Neuronal stem cell (in vitro differentiated cells): ENCODE data around the gene PRKAB2.
"Not testable (repeated sequence)": the region's sequence is repeated elsewhere in the genome, so short reads cannot be mapped to it uniquely, and the experiment has no call there.

Source experiments
- DNase-seq: peaks from one replicate; pipeline ENCODE4 v3.0.0-alpha.2; 2013; ENCODE audit warnings: low spot score
- H2AFZ ChIP-seq: one replicate; pipeline ENCODE4 v1.6.1; 2013; ENCODE audit warnings: mild to moderate bottlenecking, low read length, inconsistent platforms
- H2AK5ac ChIP-seq: 2 replicates; pipeline ENCODE4 v1.6.1; 2013; ENCODE audit warnings: low read depth, mild to moderate bottlenecking, inconsistent platforms, low read length, moderate library complexity, mixed read lengths
- H2BK120ac ChIP-seq: 2 replicates; pipeline ENCODE4 v1.6.1; 2013; ENCODE audit warnings: low read depth, mild to moderate bottlenecking, inconsistent platforms, low read length, moderate library complexity, mixed read lengths
- H2BK12ac ChIP-seq: one replicate; pipeline ENCODE4 v1.6.1; 2013; ENCODE audit warnings: low read length, inconsistent platforms
- H2BK15ac ChIP-seq: 2 replicates; pipeline ENCODE4 v1.6.1; 2013; ENCODE audit warnings: mild to moderate bottlenecking, low read length, inconsistent platforms, mixed read lengths
- H2BK5ac ChIP-seq: one replicate; pipeline ENCODE4 v1.6.1; 2013; ENCODE audit warnings: inconsistent platforms, mild to moderate bottlenecking, low read length, moderate library complexity
- H3K14ac ChIP-seq: one replicate; pipeline ENCODE4 v1.6.1; 2013; ENCODE audit warnings: low read length, inconsistent platforms
- H3K18ac ChIP-seq: 2 replicates; pipeline ENCODE4 v1.6.1; 2013; ENCODE audit warnings: low read length, inconsistent platforms
- H3K23ac ChIP-seq: 2 replicates; pipeline ENCODE4 v1.6.1; 2013; ENCODE audit warnings: low read depth, mild to moderate bottlenecking, mixed read lengths, low read length, inconsistent platforms; ENCODE audit not compliant: poor library complexity
- H3K27ac ChIP-seq: replicated peaks from 3 replicates; pipeline ENCODE4 v1.5.1; 2013; ENCODE audit warnings: low read length, inconsistent platforms
- H3K27me3 ChIP-seq, 3 experiments: 2 replicates each; pipeline ENCODE4 v1.6.1; 2013; ENCODE audit warnings: low read length in 3 of 3, mild to moderate bottlenecking in 2 of 3, inconsistent platforms in 1 of 3, low read depth in 1 of 3, mixed read lengths in 1 of 3, moderate library complexity in 1 of 3; ENCODE audit not compliant: control insufficient read depth in 3 of 3, insufficient read depth in 3 of 3
- H3K36me3 ChIP-seq, 2 donors: replicated peaks in 1 of 2; 2 replicates each; pipeline ENCODE4 v1.6.1; 2013; ENCODE audit warnings: low read length in 2 of 2; ENCODE audit not compliant: control insufficient read depth in 2 of 2, insufficient read depth in 2 of 2
- H3K4ac ChIP-seq: 2 replicates; pipeline ENCODE4 v1.6.1; 2013; ENCODE audit warnings: inconsistent platforms, mild to moderate bottlenecking, low read length, moderate library complexity
- H3K4me1 ChIP-seq, 2 donors: 1 replicate in 1 of 2; 2 replicates in 1 of 2; pipeline ENCODE4 v1.6.1; 2013; ENCODE audit warnings: low read length in 2 of 2, low read depth in 1 of 2; ENCODE audit not compliant: control insufficient read depth in 2 of 2, insufficient read depth in 1 of 2
- H3K4me2 ChIP-seq: one replicate; pipeline ENCODE4 v1.6.1; 2013; ENCODE audit warnings: mild to moderate bottlenecking, low read length, inconsistent platforms; ENCODE audit not compliant: insufficient read depth, poor library complexity, severe bottlenecking
- H3K4me3 ChIP-seq, 2 donors: 2 replicates each; pipeline ENCODE4 v1.5.1; 2013; ENCODE audit warnings: low read length in 2 of 2, mild to moderate bottlenecking in 2 of 2, inconsistent platforms in 1 of 2, moderate library complexity in 1 of 2
- H3K79me1 ChIP-seq: one replicate; pipeline ENCODE4 v1.6.1; 2013; ENCODE audit warnings: low read depth, mild to moderate bottlenecking, inconsistent platforms, low read length, moderate library complexity
- H3K9ac ChIP-seq: one replicate; pipeline ENCODE4 v1.6.1; 2013; ENCODE audit warnings: mild to moderate bottlenecking, low read depth, low read length, inconsistent platforms; ENCODE audit not compliant: poor library complexity
- H3K9me3 ChIP-seq, 2 donors: replicated peaks in 1 of 2; 2 replicates each; pipeline versions ENCODE3 to v1.6.1; 2013; ENCODE audit warnings: low read length in 2 of 2, mild to moderate bottlenecking in 2 of 2, inconsistent platforms in 1 of 2, low read depth in 1 of 2, mixed read lengths in 1 of 2, moderate library complexity in 1 of 2; ENCODE audit not compliant: control insufficient read depth in 2 of 2, insufficient read depth in 1 of 2
- H4K8ac ChIP-seq: one replicate; pipeline ENCODE4 v1.6.1; 2013; ENCODE audit warnings: low read depth, mild to moderate bottlenecking, inconsistent platforms, low read length, moderate library complexity
- H4K91ac ChIP-seq: one replicate; pipeline ENCODE4 v1.6.1; 2013; ENCODE audit warnings: low read length, low read depth, mild to moderate bottlenecking, inconsistent platforms; ENCODE audit not compliant: poor library complexity
- WGBS, 2 donors: extraction: QIAGEN DNeasy Blood & Tissue Kit; methylation state at CpG; one replicate each; pipeline ENCODE4 v1.1.7; 2013; ENCODE audit warnings: missing lambda C conversion rate in 2 of 2, mixed read lengths in 1 of 2; ENCODE audit not compliant: insufficient read length in 2 of 2, insufficient replicate concordance in 1 of 2; ENCODE audit errors: extremely low coverage in 2 of 2; 5-methylcytosine and 5-hydroxymethylcytosine counted together

The PRKAB2 gene

DNA sequence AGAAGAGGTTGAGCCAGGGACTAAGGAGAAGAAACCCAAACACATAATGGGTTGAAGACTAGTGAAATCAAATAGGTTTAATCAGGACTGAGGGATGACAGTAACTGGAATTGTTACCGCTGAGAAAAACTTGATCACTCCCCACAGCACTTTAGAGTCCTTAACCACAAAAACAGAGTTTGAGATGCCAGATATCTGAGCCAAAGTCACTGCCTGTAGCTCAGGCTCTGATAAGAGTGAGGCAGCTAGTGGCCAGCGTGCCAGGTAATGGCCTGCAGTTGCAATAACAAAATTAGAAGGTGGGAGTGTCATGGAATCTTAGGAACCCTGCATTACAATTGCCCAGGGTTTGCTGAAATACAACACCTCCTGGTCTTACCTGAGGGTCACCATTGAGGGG lies 48.0 kb downstream of the PRKAB2 start:
- Histone ChIP-seq H3K4me2 (no peak overlapping the region), H2BK15ac (no peak overlapping the region), H2BK120ac (no peak overlapping the region), H3K79me1 (no peaks in the 10 kb centered on the region), H3K4ac (no peak overlapping the region), H3K27me3 (peaks cover 0 to 2% (median 0%) of the 10 kb centered on the region in 3 experiments), H3K27ac (no peak overlapping the region), H4K91ac (no peak overlapping the region), H3K4me3 (no peak overlapping the region), H3K36me3 (no peaks in the 10 kb centered on the region), H3K9me3 (no peaks in the 10 kb centered on the region), H2AK5ac (no peak overlapping the region), H2BK12ac (no peak overlapping the region), H3K9ac (no peak overlapping the region), H3K23ac (no peak overlapping the region), H2AFZ (no peak overlapping the region), H3K18ac (no peak overlapping the region), H2BK5ac (no peak overlapping the region), H4K8ac (no peak overlapping the region), H3K4me1 (no peaks in the 10 kb centered on the region), H3K14ac (no peak overlapping the region)
- no CpG with 5 or more reads among the region's 2 CpGs for WGBS, 2 donors
- DNase-seq = no peak

DNA sequence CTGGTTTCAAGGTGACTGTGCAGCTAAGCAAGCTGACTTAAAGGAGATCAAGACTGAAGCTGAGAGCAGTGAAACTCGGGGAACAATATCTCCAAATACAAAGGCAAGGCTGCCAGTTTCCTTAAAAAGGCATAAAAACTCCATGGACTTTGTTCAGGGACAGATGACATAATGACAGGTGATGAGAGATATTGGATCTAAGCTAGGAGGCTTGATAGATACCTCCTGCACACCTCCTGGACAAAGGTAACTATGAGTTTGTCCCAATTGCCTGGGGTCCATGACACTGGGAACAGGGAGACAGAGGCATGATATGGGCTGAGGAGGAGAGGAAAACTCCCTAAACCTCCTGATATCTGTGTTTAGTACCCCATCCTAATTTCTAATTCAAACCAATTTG lies 55.2 kb downstream of the PRKAB2 start:
- no peak overlapping the region for H2AK5ac ChIP-seq
- H2BK5ac ChIP-seq = no peak overlapping the region
- no peak overlapping the region for H3K9ac ChIP-seq
- no peaks in the 10 kb centered on the region for H3K79me1 ChIP-seq
- no peak overlapping the region for H2BK120ac ChIP-seq
- no peak overlapping the region for H2AFZ ChIP-seq
- no peak overlapping the region for H3K4me3 ChIP-seq
- no CpG with 5 or more reads among the region's 1 CpG for WGBS, 2 donors
- H3K4me2 ChIP-seq = no peak overlapping the region
- H3K9me3 ChIP-seq = no peaks in the 10 kb centered on the region
- no peaks in the 10 kb centered on the region for H3K4me1 ChIP-seq
- no peak overlapping the region for H4K8ac ChIP-seq
- H3K18ac ChIP-seq = no peak overlapping the region
- H3K4ac ChIP-seq = no peak overlapping the region
- H3K14ac ChIP-seq = no peak overlapping the region
- H4K91ac ChIP-seq = no peak overlapping the region
- H3K36me3 ChIP-seq = no peaks in the 10 kb centered on the region
- H2BK12ac ChIP-seq = no peak overlapping the region
- H3K23ac ChIP-seq = no peak overlapping the region
- no peak overlapping the region for H3K27ac ChIP-seq
- H2BK15ac ChIP-seq = no peak overlapping the region
- peaks cover 0 to 5% (median 0%) of the 10 kb centered on the region in 3 experiments for H3K27me3 ChIP-seq
- DNase-seq = no peak

DNA sequence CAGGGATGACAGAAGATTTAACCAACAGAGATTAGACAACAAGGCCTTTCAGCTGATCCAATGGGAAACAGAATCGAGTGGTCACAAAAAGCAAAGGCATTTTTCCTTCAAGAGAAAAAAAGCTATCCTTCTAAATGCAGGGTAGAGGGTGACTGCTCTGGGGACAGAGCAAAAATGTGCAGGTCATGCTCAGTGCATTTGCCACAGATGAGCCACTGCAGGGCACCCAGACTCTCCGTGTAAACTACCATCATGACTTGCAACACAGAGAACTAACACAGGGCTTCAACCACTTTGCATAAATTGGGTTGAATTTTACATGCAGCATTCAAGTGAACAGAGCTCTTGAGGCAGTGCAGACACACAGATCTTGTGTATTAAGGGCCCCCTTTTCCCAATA lies 56.8 kb downstream of the PRKAB2 start:
- Histone ChIP-seq H2BK12ac (no peak overlapping the region), H3K9ac (no peak overlapping the region), H2BK120ac (no peak overlapping the region), H3K4me1 (no peaks in the 10 kb centered on the region), H2AK5ac (no peak overlapping the region), H2BK5ac (no peak overlapping the region), H2BK15ac (no peak overlapping the region), H3K79me1 (no peaks in the 10 kb centered on the region), H3K36me3 (no peaks in the 10 kb centered on the region), H4K8ac (no peak overlapping the region), H3K4me2 (no peak overlapping the region), H2AFZ (no peak overlapping the region), H3K14ac (no peak overlapping the region), H3K4ac (no peak overlapping the region), H3K23ac (no peak overlapping the region), H3K9me3 (no peaks in the 10 kb centered on the region), H3K27ac (no peak overlapping the region), H3K27me3 (peaks cover 0 to 5% (median 0%) of the 10 kb centered on the region in 3 experiments), H3K18ac (no peak overlapping the region), H3K4me3 (no peak overlapping the region), H4K91ac (no peak overlapping the region)
- WGBS, 2 donors = no CpG with 5 or more reads among the region's 2 CpGs
- DNase-seq = no peak

DNA sequence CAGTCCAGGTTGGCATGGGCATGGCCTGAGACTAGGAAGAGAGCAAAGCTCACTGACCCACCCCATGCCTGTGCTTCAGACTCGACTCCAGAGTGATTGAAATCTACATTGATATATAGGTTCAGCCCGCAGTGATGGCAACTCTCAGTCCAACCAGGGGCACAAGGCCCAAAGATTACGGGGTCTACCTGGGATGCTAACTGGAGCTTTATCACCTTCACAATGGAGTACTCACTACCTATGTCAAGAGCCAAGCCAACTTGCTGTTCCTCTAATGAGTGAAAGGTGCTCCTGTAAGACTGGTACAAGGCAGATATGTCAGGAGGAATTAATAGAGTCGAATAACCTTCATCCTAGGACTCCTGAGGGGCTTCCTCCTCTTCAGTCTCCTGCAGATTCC lies 57.2 kb downstream of the PRKAB2 start:
- H3K4ac ChIP-seq, H3K4me2 ChIP-seq, H2AK5ac ChIP-seq, H3K14ac ChIP-seq, H2AFZ ChIP-seq, H2BK15ac ChIP-seq, H2BK120ac ChIP-seq, H3K27me3 ChIP-seq, DNase-seq, H3K23ac ChIP-seq, H3K79me1 ChIP-seq, H2BK5ac ChIP-seq, H3K4me3 ChIP-seq, H3K18ac ChIP-seq, H4K91ac ChIP-seq, H3K9me3 ChIP-seq, H3K36me3 ChIP-seq, H4K8ac ChIP-seq, H2BK12ac ChIP-seq, H3K4me1 ChIP-seq, H3K9ac ChIP-seq, H3K27ac ChIP-seq: not testable (repeated sequence)
- no CpG with 5 or more reads among the region's 4 CpGs for WGBS, 2 donors
